Right lobe of liver (tissue), 4 donors: ENCODE data around the gene TH.

ENCODE experiments used
- POLR2A ChIP-seq: fragments of 450-650 bp; IDR thresholded peaks from one replicate; pipeline ENCODE4 v1.6.1; 2017; ENCODE audit warnings: antibody characterized with exemption, mild to moderate bottlenecking
- TF ChIP-seq, protein P1 (sequence below), 4 donors: fragments of 200-600 bp in 3 of 4; fragments of 450-650 bp in 1 of 4; IDR thresholded peaks; one replicate each; pipeline versions ENCODE4 v1.5.1 to v1.8.0; 2016 to 2022; ENCODE audit warnings: antibody characterized with exemption in 4 of 4, mild to moderate bottlenecking in 2 of 4
- donor health status: DM: no; HTN: no; CAD: no.
- donor health status: DM: no; HTN: no; CAD: no.
- donor health status: DM: no; HTN: yes; CAD: no.

DNA sequence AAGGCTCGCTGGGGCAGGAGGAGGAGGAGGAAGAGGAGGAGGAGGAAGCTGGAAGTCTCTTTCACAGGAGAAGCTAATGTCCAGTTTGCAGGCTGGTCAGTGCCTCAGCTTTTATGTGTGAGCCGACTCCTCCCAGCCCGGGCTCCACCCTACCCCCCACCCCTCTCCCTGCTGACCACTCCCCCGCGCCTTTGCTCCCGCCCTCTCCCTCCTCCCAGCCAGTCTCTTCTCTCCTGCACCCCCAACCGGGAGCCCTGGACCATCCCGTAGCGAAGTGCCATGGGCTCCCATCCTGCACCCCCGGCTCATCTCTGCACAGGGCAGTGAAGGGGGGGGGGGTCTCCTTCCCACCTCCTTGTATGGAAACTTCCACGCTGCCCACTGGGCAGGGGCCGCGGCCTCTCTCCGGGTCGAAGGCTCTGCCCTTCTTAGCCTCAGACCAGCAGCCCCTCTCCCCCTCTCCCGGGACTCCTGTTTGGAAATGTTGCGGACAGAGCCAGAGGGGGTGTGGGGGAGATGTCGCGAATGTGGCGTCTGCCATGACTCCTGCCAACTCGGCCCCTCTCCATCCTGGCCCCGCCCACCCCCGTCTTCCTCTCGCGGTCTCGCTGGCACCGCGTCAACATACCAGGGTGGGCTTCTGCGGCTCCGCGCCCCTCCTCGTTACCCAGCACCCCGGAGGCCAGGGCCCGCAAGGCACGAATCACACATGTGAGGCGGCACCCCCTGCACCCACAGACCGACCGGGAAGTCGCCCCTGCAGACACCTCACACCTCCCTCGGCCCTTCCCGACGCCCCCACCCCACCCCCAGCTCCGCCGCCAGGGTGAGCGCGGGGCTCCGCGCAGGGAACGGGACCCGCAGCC, 34.2 kb downstream of the TH start:
- TF ChIP-seq, protein P1, sequence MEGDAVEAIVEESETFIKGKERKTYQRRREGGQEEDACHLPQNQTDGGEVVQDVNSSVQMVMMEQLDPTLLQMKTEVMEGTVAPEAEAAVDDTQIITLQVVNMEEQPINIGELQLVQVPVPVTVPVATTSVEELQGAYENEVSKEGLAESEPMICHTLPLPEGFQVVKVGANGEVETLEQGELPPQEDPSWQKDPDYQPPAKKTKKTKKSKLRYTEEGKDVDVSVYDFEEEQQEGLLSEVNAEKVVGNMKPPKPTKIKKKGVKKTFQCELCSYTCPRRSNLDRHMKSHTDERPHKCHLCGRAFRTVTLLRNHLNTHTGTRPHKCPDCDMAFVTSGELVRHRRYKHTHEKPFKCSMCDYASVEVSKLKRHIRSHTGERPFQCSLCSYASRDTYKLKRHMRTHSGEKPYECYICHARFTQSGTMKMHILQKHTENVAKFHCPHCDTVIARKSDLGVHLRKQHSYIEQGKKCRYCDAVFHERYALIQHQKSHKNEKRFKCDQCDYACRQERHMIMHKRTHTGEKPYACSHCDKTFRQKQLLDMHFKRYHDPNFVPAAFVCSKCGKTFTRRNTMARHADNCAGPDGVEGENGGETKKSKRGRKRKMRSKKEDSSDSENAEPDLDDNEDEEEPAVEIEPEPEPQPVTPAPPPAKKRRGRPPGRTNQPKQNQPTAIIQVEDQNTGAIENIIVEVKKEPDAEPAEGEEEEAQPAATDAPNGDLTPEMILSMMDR (IDR thresholded peaks at IDR 0.05): no peak
- no peak for TF ChIP-seq POLR2A
